Measurements from ENCODE around the gene GID4. TPM values are rescaled to one million over a fixed set of nuclear protein-coding genes. Genes with fewer than 3 reads are reported as not detected.

GID4 gene
- total and polyA plus RNA-seq, 4 donors: 1.7 to 4.9 (median 3.7) TPM

- H3K36me3 ChIP-seq (ENCODE audit: control insufficient read depth in 4 of 4, insufficient read depth in 3 of 4, low read depth in 1 of 4, low read length in 3 of 4): no peaks in the 10 kb centered on the region
- H3K27me3 ChIP-seq (ENCODE audit: control insufficient read depth in 4 of 4, insufficient read depth in 4 of 4, low read length in 3 of 4): no peaks in the 10 kb centered on the region
- H3K4me1 ChIP-seq (ENCODE audit: control insufficient read depth in 4 of 4, insufficient read depth in 4 of 4, low read length in 3 of 4): no peaks in the 10 kb centered on the region
- no peak overlapping the region for H3K9ac ChIP-seq (ENCODE audit: low read depth in 1 of 2, low read length in 2 of 2)
- DNase-seq (ENCODE audit: low spot score): no peak
- H3K27ac ChIP-seq (ENCODE audit: low read depth in 1 of 2, low read length in 2 of 2): no peak overlapping the region
- H3K4me3 ChIP-seq (ENCODE audit: low read depth in 1 of 3, low read length in 3 of 3): no peak overlapping the region
- 86% methylated on average over 6 of the region's 6 CpGs for WGBS
- no peak for TF ChIP-seq FOXA1 (IDR thresholded peaks at IDR 0.05)
- no peaks in the 10 kb centered on the region for H3K9me3 ChIP-seq (ENCODE audit: control insufficient read depth in 4 of 4, low read length in 3 of 4)
Measured at GRCh38 chr17:18074566-18075272, 35.5 kb downstream of the GID4 start.

GRCh38 chr17:18076936-18077335, 37.7 kb downstream of the GID4 start:
- TF ChIP-seq, protein P1, sequence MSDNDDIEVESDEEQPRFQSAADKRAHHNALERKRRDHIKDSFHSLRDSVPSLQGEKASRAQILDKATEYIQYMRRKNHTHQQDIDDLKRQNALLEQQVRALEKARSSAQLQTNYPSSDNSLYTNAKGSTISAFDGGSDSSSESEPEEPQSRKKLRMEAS (IDR thresholded peaks at IDR 0.05): no peak
- TF ChIP-seq FOXA2 (IDR thresholded peaks at IDR 0.05) (no peak), TAF1 (conservative IDR thresholded peaks at IDR 0.05) (no peak), FOXA1 (IDR thresholded peaks at IDR 0.05) (no peak), EGR1 (IDR thresholded peaks at IDR 0.05; ENCODE audit: low read depth in 2 of 2) (no peak), SP1 (IDR thresholded peaks at IDR 0.05) (no peak), RAD21 (IDR thresholded peaks at IDR 0.05) (no peak), REST (IDR thresholded peaks at IDR 0.05) (no peak), JUND (IDR thresholded peaks at IDR 0.05) (no peak), NR2F2 (IDR thresholded peaks at IDR 0.05) (no peak), CTCF (IDR thresholded peaks at IDR 0.05; ENCODE audit: low read depth, low read length, missing input control) (no peak), HNF4G (IDR thresholded peaks at IDR 0.05) (no peak), YY1 (IDR thresholded peaks at IDR 0.05) (no peak), HNF4A (conservative IDR thresholded peaks at IDR 0.05) (no peak), RXRA (IDR thresholded peaks at IDR 0.05) (no peak), GABPA (IDR thresholded peaks at IDR 0.05 in 1 of 2, conservative IDR thresholded peaks at IDR 0.05 in 1 of 2) (no peak), ZBTB33 (IDR thresholded peaks at IDR 0.05) (no peak)
- TF ChIP-seq, protein P2, sequence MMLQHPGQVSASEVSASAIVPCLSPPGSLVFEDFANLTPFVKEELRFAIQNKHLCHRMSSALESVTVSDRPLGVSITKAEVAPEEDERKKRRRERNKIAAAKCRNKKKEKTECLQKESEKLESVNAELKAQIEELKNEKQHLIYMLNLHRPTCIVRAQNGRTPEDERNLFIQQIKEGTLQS (IDR thresholded peaks at IDR 0.05): no peak
- Histone ChIP-seq H3K4me1 (ENCODE audit: control insufficient read depth in 4 of 4, insufficient read depth in 4 of 4, low read length in 3 of 4) (no peaks in the 10 kb centered on the region), H3K9ac (ENCODE audit: low read depth in 1 of 2, low read length in 2 of 2) (no peak overlapping the region), H3K36me3 (ENCODE audit: control insufficient read depth in 4 of 4, insufficient read depth in 3 of 4, low read depth in 1 of 4, low read length in 3 of 4) (no peaks in the 10 kb centered on the region), H3K4me3 (ENCODE audit: low read depth in 1 of 3, low read length in 3 of 3) (no peak overlapping the region), H3K9me3 (ENCODE audit: control insufficient read depth in 4 of 4, low read length in 3 of 4) (no peaks in the 10 kb centered on the region), H3K27me3 (ENCODE audit: control insufficient read depth in 4 of 4, insufficient read depth in 4 of 4, low read length in 3 of 4) (no peaks in the 10 kb centered on the region), H3K27ac (ENCODE audit: low read depth in 1 of 2, low read length in 2 of 2) (no peak overlapping the region)
- no peak for DNase-seq (ENCODE audit: low spot score)
- WGBS: 84% methylated on average over 7 of the region's 7 CpGs
